K562 (cell line): ENCODE data around the gene GPR4. TPM values are rescaled to one million over a fixed set of nuclear protein-coding genes. Genes with fewer than 3 reads are reported as not detected.

Experiments used
- CEBPB ChIP-seq: fragments of 450-650 bp; IDR thresholded peaks from 2 replicates; pipeline ENCODE4 v1.6.1; 2016; ENCODE audit warnings: missing genetic modification characterization, missing compliant biosample characterization
- ELF2 ChIP-seq: fragments of 250-450 bp; sonication (Bioruptor Pico); IDR thresholded peaks from 2 replicates; pipeline ENCODE4 v1.5.0; 2021; ENCODE audit warnings: mild to moderate bottlenecking
- JUNB ChIP-seq: fragments of 450-650 bp; formaldehyde crosslinking; conservative IDR thresholded peaks from 2 replicates; pipeline ENCODE4 v1.4.0; 2020; ENCODE audit warnings: mild to moderate bottlenecking
- L3MBTL2 ChIP-seq: fragments of 450-650 bp; IDR thresholded peaks from 2 replicates; pipeline ENCODE4 v1.6.1; 2016; ENCODE audit warnings: mild to moderate bottlenecking, moderate library complexity
- NR4A1 ChIP-seq, 2 experiments: fragments of 250-450 bp in 1 of 2; fragments of 450-650 bp in 1 of 2; sonication (Bioruptor Pico) in 1 of 2; IDR thresholded peaks; 2 replicates each; pipeline versions ENCODE4 v1.4.0 to v1.6.1; 2016 to 2020; ENCODE audit warnings: mild to moderate bottlenecking in 2 of 2, missing compliant biosample characterization in 1 of 2, missing genetic modification characterization in 1 of 2, moderate library complexity in 1 of 2
- PHF20 ChIP-seq: fragments of 450-650 bp; IDR thresholded peaks from 2 replicates; pipeline ENCODE4 v1.6.1; 2018; ENCODE audit not compliant: partially characterized antibody
- PYGO2 ChIP-seq: fragments of 450-650 bp; IDR thresholded peaks from 2 replicates; pipeline ENCODE4 v1.6.1; 2016; ENCODE audit warnings: mild to moderate bottlenecking, missing genetic modification characterization, moderate library complexity, missing compliant biosample characterization
- RAD21 ChIP-seq, 2 experiments: fragments of 250-450 bp in 1 of 2; fragments of 450-650 bp in 1 of 2; sonication (Bioruptor Pico) in 1 of 2; formaldehyde crosslinking in 1 of 2; IDR thresholded peaks in 1 of 2; conservative IDR thresholded peaks in 1 of 2; 2 replicates each; pipeline versions ENCODE4 v1.4.0 to v1.8.0; 2020 to 2022; ENCODE audit warnings: mild to moderate bottlenecking in 2 of 2, moderate library complexity in 1 of 2
- SUPT5H ChIP-seq: fragments of 450-650 bp; IDR thresholded peaks from 2 replicates; pipeline ENCODE4 v1.6.1; 2016
- ZBTB1 ChIP-seq: sonication (generic); formaldehyde crosslinking; IDR thresholded peaks from 2 replicates; pipeline ENCODE4 v1.8.1; 2023; ENCODE audit warnings: missing genetic modification reagents, low read depth, mild to moderate bottlenecking, borderline replicate concordance
- ZNF311 ChIP-seq: fragments of 250-450 bp; sonication (Bioruptor Pico); IDR thresholded peaks from 2 replicates; pipeline ENCODE4 v1.4.0; 2020; ENCODE audit warnings: mild to moderate bottlenecking, moderate library complexity
- ZNF668 ChIP-seq: fragments of 250-450 bp; sonication (Bioruptor Pico); IDR thresholded peaks from 2 replicates; pipeline ENCODE4 v1.8.0; 2022; ENCODE audit warnings: mild to moderate bottlenecking, inconsistent platforms
- ZNF76 ChIP-seq: fragments of 250-450 bp; sonication (Bioruptor Pico); IDR thresholded peaks from 2 replicates; pipeline ENCODE4 v1.4.0; 2020; ENCODE audit warnings: mild to moderate bottlenecking, moderate library complexity, borderline replicate concordance
- polyA plus RNA-seq, 8 experiments: library from polyadenylated mRNA; depleted of rRNA in 4 of 8; stranded (reverse) in 5 of 8; unstranded in 3 of 8; fragments of >200 nt; fragmentation: Nextera tagmentation in 2 of 8; fragmentation: Illumina TruSeq in 1 of 8; extraction: Ambion mirVana in 2 of 8; extraction: Trizol in 1 of 8; gene quantifications; 2 replicates each; pipeline versions ENCODE4 v1.2.1 to v1.2.3, GENCODE V29; 2011 to 2014; ENCODE audit warnings: inconsistent platforms in 1 of 8, missing spikeins in 1 of 8
- total RNA-seq, 7 experiments: library from RNA; depleted of rRNA in 6 of 7; stranded (reverse); fragments of >200 nt in 6 of 7; fragmentation: Illumina TruSeq in 2 of 7; extraction: Trizol in 2 of 7; gene quantifications; 2 replicates each; pipeline versions ENCODE4 v1.2.1 to v1.2.3, GENCODE V29; 2011 to 2021; ENCODE audit warnings: low replicate concordance in 1 of 7
- TF ChIP-seq, protein P1 (sequence below): fragments of 450-650 bp; formaldehyde crosslinking; IDR thresholded peaks from 2 replicates; pipeline ENCODE4 v1.4.0; 2020; ENCODE audit warnings: mild to moderate bottlenecking, mixed read lengths
- TF ChIP-seq, protein P2 (sequence below): fragments of 450-650 bp; IDR thresholded peaks from one replicate; pipeline ENCODE4 v1.6.1; 2018; ENCODE audit warnings: mild to moderate bottlenecking, moderate library complexity; ENCODE audit not compliant: partially characterized antibody
- TF ChIP-seq, protein P3 (sequence below): fragments of 450-650 bp; IDR thresholded peaks from 2 replicates; pipeline ENCODE4 v1.6.1; 2016
- TF ChIP-seq, protein P4 (sequence below), 2 experiments: fragments of 450-650 bp; conservative IDR thresholded peaks; 2 replicates each; pipeline ENCODE4 v1.6.1; 2017; ENCODE audit warnings: mild to moderate bottlenecking in 2 of 2, moderate library complexity in 2 of 2
- TF ChIP-seq, protein P5 (sequence below), 2 experiments: fragments of 450-650 bp; IDR thresholded peaks; 2 replicates each; pipeline ENCODE4 v1.6.1; 2016

GPR4 gene
- total and polyA plus RNA-seq, 9 of the 15 experiments (the other 6 are each of a cell fraction or from before 2014, with no cell fraction given) = 0.03 to 0.09 (median 0.04) TPM; not detected in 5

DNA sequence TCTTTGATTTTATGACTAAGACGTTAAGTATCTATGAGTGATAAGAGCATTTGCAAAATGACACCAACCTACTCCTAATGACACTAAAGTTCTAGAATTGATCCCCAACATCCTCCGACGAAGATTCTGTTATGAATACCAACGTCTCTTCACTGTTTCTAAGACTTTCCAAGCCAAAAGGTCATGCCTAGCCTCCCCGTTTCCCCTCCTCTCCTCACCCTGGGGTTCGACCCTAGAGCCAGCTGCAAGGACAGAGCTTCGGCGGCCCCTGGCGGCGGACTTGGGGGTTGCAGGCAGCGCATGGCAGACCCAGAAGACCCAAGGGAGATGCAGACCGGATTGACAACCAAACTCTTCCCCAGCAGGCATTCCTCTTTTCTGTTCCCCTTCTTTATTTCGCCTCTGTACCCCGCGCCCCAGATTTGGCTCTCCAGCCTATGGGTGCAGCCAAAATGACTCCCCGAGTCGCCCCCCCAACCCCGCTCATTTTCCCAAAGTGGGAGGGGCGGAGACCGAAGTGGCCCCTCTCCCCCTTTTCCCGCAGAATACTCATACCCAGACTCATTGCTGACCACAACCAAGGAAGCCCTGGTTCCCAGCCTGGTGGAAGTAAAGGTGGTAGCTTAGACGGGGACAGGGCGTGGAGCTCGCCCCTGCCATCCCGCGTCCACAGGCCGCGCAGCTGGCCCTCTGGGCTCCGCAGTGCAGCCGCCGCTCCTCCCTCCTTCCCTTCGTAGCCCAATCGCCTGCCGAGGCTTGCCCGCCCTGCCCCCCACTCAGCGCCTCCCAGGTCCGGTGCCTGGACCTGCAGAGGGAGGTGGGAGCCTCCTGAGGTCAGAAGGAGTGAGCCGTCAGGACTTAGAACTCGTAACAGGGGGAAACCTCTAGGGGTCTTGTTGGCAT lies 41.3 kb upstream of the GPR4 start (continued):
- TF ChIP-seq, protein P1, sequence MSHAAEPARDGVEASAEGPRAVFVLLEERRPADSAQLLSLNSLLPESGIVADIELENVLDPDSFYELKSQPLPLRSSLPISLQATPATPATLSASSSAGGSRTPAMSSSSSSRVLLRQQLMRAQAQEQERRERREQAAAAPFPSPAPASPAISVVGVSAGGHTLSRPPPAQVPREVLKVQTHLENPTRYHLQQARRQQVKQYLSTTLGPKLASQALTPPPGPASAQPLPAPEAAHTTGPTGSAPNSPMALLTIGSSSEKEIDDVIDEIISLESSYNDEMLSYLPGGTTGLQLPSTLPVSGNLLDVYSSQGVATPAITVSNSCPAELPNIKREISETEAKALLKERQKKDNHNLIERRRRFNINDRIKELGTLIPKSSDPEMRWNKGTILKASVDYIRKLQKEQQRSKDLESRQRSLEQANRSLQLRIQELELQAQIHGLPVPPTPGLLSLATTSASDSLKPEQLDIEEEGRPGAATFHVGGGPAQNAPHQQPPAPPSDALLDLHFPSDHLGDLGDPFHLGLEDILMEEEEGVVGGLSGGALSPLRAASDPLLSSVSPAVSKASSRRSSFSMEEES (CRISPR knock-in tag) = no peak
- TF ChIP-seq JUNB (CRISPR knock-in tag) (no peak), L3MBTL2 (no peak), ZNF668 (CRISPR knock-in tag) (no peak), ELF2 (CRISPR knock-in tag) (no peak), CEBPB (no peak), PHF20 (no peak), ZBTB1 (CRISPR knock-in tag) (no peak), RAD21 (CRISPR knock-in tag; conservative IDR thresholded peaks at IDR 0.05 in 1 of 2, IDR thresholded peaks at IDR 0.05 in 1 of 2) (peak; percentile 95 to 96), SUPT5H (no peak), ZNF311 (CRISPR knock-in tag) (no peak), ZNF76 (CRISPR knock-in tag) (no peak), PYGO2 (tag) (no peak), NR4A1 (CRISPR knock-in tag; IDR thresholded peaks at IDR 0.05) (no peak), NR4A1 (tag; IDR thresholded peaks at IDR 0.05) (no peak)
- TF ChIP-seq, protein P2, sequence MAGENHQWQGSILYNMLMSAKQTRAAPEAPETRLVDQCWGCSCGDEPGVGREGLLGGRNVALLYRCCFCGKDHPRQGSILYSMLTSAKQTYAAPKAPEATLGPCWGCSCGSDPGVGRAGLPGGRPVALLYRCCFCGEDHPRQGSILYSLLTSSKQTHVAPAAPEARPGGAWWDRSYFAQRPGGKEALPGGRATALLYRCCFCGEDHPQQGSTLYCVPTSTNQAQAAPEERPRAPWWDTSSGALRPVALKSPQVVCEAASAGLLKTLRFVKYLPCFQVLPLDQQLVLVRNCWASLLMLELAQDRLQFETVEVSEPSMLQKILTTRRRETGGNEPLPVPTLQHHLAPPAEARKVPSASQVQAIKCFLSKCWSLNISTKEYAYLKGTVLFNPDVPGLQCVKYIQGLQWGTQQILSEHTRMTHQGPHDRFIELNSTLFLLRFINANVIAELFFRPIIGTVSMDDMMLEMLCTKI = no peak
- TF ChIP-seq, protein P3, sequence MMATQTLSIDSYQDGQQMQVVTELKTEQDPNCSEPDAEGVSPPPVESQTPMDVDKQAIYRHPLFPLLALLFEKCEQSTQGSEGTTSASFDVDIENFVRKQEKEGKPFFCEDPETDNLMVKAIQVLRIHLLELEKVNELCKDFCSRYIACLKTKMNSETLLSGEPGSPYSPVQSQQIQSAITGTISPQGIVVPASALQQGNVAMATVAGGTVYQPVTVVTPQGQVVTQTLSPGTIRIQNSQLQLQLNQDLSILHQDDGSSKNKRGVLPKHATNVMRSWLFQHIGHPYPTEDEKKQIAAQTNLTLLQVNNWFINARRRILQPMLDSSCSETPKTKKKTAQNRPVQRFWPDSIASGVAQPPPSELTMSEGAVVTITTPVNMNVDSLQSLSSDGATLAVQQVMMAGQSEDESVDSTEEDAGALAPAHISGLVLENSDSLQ = peak; percentile 16; the same call in 1 of the 2 replicates
- TF ChIP-seq, protein P4, sequence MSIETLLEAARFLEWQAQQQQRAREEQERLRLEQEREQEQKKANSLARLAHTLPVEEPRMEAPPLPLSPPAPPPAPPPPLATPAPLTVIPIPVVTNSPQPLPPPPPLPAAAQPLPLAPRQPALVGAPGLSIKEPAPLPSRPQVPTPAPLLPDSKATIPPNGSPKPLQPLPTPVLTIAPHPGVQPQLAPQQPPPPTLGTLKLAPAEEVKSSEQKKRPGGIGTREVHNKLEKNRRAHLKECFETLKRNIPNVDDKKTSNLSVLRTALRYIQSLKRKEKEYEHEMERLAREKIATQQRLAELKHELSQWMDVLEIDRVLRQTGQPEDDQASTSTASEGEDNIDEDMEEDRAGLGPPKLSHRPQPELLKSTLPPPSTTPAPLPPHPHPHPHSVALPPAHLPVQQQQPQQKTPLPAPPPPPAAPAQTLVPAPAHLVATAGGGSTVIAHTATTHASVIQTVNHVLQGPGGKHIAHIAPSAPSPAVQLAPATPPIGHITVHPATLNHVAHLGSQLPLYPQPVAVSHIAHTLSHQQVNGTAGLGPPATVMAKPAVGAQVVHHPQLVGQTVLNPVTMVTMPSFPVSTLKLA (conservative IDR thresholded peaks at IDR 0.05) = peak; percentile 40 to 57
- TF ChIP-seq, protein P5, sequence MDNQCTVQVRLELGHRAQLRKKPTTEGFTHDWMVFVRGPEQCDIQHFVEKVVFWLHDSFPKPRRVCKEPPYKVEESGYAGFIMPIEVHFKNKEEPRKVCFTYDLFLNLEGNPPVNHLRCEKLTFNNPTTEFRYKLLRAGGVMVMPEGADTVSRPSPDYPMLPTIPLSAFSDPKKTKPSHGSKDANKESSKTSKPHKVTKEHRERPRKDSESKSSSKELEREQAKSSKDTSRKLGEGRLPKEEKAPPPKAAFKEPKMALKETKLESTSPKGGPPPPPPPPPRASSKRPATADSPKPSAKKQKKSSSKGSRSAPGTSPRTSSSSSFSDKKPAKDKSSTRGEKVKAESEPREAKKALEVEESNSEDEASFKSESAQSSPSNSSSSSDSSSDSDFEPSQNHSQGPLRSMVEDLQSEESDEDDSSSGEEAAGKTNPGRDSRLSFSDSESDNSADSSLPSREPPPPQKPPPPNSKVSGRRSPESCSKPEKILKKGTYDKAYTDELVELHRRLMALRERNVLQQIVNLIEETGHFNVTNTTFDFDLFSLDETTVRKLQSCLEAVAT (IDR thresholded peaks at IDR 0.05) = no peak
